ENCODE measurements around the gene IKZF5.

IKZF5 gene

DNA sequence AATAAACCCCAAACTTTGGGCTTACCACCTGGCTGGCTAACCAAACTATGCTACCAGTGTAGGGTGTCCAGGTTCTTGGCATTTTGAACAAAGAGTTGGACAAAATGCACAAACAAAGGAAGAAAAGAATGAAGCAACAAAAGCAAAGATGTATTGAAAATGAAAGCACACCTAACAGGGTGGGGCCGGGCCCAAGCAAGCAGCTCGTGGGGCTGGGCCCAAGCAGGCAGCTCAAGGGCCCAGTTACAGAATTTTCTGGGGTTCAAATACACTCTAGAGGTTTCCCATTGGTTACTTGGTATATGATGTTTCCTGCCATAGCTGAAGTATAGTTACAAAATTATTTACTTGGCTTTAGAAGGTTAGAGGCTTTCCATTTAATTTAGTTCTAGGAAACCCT lies 15.9 kb upstream of the IKZF5 start:
- Mint-ChIP-seq H3K9me3 (no peaks in the 10 kb centered on the region), H3K27ac (no peak overlapping the region), H3K4me3 (no peak overlapping the region), H3K27me3 (no peaks in the 10 kb centered on the region), H3K36me3 (peaks cover 2% of the 10 kb centered on the region), H3K4me1 (peaks cover 9% of the 10 kb centered on the region)
- DNase-seq (ENCODE audit: low spot score in 2 of 2) (no peak), ATAC-seq (ENCODE audit: low read depth) (no peak)

DNA sequence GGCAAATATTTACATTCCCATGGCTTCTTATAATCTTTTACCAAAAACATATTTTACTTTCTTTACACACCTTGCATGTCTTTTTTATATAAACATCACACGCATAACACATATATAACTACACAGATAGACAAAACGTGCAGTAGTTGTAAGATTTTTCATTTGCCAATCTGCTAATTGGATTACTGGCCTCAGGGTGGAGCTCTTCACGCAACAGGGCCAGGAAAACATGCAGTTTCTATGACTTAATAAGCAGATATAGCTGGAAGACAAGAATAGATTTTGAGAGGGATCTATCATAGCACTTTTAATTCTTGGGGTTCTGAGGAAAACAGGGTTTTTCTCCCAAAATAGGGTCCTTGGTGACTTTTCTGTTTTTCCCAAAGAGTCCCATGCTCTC lies 12.9 kb upstream of the IKZF5 start:
- DNase-seq (ENCODE audit: low spot score in 2 of 2) (no peak), ATAC-seq (ENCODE audit: low read depth) (no peak)
- H3K36me3 Mint-ChIP-seq: peaks cover 4% of the 10 kb centered on the region
- H3K4me3 Mint-ChIP-seq: no peak overlapping the region
- H3K4me1 Mint-ChIP-seq: peaks cover 7% of the 10 kb centered on the region
- no peak overlapping the region for H3K27ac Mint-ChIP-seq
- H3K27me3 Mint-ChIP-seq: no peaks in the 10 kb centered on the region
- no peaks in the 10 kb centered on the region for H3K9me3 Mint-ChIP-seq

DNA sequence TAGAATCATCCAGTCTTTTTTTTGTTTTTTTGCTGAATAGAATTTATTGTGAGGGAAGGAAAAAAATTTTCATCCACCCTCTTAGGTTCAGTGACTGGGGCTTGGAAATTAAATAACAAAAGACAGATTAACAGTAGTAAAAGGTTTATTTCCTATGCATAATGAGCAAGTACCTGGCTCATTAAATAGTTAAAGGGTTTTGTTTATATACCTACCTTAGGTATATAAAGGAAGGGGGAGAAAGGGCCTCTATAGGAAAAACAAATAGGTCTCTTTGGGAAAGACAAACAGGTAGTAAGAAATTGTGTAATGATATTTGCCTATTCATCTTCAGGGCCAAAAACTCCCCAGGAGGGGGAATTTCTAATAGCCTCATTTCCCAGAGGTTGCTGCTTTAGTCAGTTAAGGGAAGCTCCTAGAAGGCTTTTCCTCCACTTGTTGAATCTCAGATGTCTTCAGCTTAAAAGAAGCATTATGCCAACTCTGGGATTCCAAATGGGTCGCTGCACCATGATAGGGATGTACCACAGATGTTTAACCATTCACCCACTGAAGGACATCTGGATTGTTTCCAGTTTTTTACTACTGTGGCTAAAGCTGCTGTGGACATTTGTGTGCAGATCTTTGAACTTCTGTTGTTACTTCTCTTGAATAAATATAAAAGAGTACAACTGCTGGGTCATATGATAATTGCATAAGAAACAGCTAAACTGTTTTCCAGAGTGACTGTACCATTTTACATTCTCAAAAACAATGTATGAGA lies 11.5 kb upstream of the IKZF5 start:
- Mint-ChIP-seq H3K4me1 (peaks cover 7% of the 10 kb centered on the region), H3K4me3 (no peak overlapping the region), H3K36me3 (peaks cover 9% of the 10 kb centered on the region), H3K27ac (no peak overlapping the region), H3K9me3 (no peaks in the 10 kb centered on the region), H3K27me3 (no peaks in the 10 kb centered on the region)
- DNase-seq (ENCODE audit: low spot score in 2 of 2) (no peak), ATAC-seq (ENCODE audit: low read depth) (no peak)

DNA sequence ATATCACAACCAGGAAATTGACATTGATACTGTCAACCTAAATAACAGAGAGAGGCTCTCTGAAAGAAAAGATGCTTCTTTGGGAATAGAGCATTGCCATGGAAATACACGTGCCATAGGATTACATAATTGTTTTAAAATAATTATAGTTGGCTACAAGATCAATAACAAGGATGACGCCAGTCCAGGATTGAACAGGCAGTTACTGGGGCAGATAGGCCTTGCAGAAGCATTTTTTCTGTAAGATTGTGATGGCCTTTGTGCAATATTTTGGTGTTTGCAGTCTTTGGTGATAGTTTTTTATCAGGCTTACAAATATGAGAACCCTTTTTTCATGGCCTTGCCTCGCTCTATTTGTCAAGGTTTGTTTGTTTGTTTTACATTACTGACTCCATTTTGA lies 10.7 kb upstream of the IKZF5 start:
- H3K4me1 Mint-ChIP-seq: peaks cover 4% of the 10 kb centered on the region
- ATAC-seq (ENCODE audit: low read depth): no peak
- no peak overlapping the region for H3K27ac Mint-ChIP-seq
- H3K27me3 Mint-ChIP-seq: no peaks in the 10 kb centered on the region
- no peak for DNase-seq (ENCODE audit: low spot score in 2 of 2)
- H3K9me3 Mint-ChIP-seq: no peaks in the 10 kb centered on the region
- peaks cover 10% of the 10 kb centered on the region for H3K36me3 Mint-ChIP-seq
- no peak overlapping the region for H3K4me3 Mint-ChIP-seq

DNA sequence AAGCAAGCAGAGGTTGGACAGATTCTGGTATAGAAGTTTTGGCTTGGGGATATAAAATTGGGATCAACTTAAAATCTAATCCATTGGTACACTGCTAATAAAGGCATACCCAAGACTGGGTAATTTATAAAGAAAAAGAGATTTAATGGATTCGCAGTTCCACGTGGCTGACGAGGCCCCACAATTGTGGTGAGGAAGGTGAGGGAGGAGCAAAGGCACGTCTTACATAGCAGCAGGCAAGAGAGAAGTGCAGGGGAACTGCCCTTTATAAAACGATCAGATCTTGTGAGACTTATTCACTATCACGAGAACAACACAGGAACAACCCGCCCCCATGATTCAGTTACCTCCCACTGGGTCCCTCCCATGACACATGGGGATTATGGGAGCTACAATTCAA lies 9.9 kb upstream of the IKZF5 start:
- H3K27me3 Mint-ChIP-seq: no peaks in the 10 kb centered on the region
- no peak overlapping the region for H3K4me3 Mint-ChIP-seq

DNA sequence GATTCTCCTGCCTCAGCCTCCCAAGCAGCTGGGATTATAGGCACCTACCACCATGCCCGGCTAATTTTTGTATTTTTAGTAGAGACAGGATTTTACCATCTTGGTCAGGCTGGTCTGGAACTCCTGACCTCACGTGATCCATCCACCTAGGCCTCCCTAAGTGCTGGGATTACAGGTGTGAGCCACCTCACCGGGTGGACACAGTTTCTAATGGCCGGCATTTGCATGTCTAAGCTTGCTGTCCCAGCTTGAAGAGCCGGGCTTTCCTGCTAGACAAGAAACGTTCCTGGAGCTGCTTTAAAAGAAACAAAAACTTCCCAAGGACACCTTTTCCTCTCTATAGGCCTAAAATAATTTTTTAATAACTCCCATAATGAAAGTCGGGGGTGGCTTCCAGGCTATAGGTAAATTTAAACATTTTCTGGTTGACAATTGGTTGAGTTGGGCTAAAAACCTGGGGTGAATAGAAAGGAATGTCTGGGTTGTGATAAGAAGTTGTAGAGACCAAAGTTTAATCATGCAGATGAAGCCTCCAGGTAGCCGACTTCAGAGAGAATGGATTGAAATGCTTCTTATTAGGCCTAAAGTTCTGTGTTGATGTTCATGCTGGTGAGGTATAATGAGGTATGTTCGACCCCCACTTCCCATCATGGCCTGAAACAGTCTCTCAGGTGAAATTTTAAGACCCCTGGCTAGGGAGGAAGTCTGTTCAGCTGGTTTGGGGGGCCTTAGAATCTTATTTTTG lies 9.0 kb upstream of the IKZF5 start:
- peaks cover 12% of the 10 kb centered on the region for H3K36me3 Mint-ChIP-seq
- no peak overlapping the region for H3K27ac Mint-ChIP-seq
- DNase-seq (ENCODE audit: low spot score in 2 of 2) (no peak), ATAC-seq (ENCODE audit: low read depth) (no peak)
- no peaks in the 10 kb centered on the region for H3K9me3 Mint-ChIP-seq
- H3K4me1 Mint-ChIP-seq: peaks cover 3% of the 10 kb centered on the region
- H3K4me3 Mint-ChIP-seq: no peak overlapping the region
- H3K27me3 Mint-ChIP-seq: no peaks in the 10 kb centered on the region

More for the DNA sequence above, 9.9 kb upstream of the IKZF5 start:
- DNase-seq (ENCODE audit: low spot score in 2 of 2) (no peak), ATAC-seq (ENCODE audit: low read depth) (no peak)
- no peaks in the 10 kb centered on the region for H3K9me3 Mint-ChIP-seq
- H3K27ac Mint-ChIP-seq: no peak overlapping the region
- peaks cover 10% of the 10 kb centered on the region for H3K36me3 Mint-ChIP-seq
- H3K4me1 Mint-ChIP-seq: peaks cover 3% of the 10 kb centered on the region

DNA sequence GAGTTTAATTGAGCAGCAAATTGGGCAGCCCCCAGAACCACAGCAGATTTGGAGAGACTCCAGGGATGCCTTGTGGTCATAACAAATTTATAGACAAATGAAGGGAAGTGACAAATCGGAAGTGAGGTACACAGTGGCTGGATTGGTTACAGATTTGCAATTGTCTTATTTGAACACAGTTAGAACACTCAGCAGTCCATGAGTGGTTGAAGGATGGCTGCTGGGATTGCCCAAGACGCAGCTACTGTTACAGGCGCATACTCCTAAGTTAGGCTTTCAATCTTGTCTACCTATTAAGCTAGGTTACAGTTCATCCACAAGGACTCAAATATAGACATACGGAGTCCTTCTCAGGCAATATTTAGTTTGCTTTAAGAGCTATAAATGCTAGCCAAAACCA lies 7.6 kb upstream of the IKZF5 start:
- no peak for ATAC-seq (ENCODE audit: low read depth)
- Mint-ChIP-seq H3K36me3 (peaks cover 12% of the 10 kb centered on the region), H3K4me1 (peaks cover 3% of the 10 kb centered on the region), H3K4me3 (no peak overlapping the region), H3K9me3 (no peaks in the 10 kb centered on the region), H3K27ac (no peak overlapping the region), H3K27me3 (no peaks in the 10 kb centered on the region)
- DNase-seq (ENCODE audit: low spot score in 2 of 2): no peak

DNA sequence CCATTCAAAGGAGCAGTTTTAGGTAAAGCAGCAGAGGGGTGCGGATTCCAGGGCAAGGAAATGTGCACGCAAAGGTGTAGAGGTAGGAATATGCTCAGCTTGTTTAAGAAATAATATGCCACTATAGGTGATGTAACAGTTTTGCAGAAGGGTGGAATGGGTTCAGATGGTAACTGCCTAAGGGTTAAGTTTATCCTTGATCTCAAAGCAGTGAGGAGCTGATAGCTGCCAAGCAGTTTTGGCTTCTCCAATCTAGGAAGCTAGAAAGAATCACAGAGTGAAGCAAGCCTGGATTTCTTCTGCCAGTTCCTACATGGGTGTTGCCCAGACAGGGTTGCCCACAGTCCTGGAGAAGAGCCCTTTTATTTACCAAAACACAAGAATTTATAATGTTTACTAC lies 6.2 kb upstream of the IKZF5 start:
- DNase-seq (ENCODE audit: low spot score in 2 of 2): no peak
- Mint-ChIP-seq H3K27ac (no peak overlapping the region), H3K4me1 (peaks cover 3% of the 10 kb centered on the region), H3K27me3 (no peaks in the 10 kb centered on the region), H3K4me3 (no peak overlapping the region), H3K36me3 (peaks cover 12% of the 10 kb centered on the region), H3K9me3 (no peaks in the 10 kb centered on the region)
- no peak for ATAC-seq (ENCODE audit: low read depth)

DNA sequence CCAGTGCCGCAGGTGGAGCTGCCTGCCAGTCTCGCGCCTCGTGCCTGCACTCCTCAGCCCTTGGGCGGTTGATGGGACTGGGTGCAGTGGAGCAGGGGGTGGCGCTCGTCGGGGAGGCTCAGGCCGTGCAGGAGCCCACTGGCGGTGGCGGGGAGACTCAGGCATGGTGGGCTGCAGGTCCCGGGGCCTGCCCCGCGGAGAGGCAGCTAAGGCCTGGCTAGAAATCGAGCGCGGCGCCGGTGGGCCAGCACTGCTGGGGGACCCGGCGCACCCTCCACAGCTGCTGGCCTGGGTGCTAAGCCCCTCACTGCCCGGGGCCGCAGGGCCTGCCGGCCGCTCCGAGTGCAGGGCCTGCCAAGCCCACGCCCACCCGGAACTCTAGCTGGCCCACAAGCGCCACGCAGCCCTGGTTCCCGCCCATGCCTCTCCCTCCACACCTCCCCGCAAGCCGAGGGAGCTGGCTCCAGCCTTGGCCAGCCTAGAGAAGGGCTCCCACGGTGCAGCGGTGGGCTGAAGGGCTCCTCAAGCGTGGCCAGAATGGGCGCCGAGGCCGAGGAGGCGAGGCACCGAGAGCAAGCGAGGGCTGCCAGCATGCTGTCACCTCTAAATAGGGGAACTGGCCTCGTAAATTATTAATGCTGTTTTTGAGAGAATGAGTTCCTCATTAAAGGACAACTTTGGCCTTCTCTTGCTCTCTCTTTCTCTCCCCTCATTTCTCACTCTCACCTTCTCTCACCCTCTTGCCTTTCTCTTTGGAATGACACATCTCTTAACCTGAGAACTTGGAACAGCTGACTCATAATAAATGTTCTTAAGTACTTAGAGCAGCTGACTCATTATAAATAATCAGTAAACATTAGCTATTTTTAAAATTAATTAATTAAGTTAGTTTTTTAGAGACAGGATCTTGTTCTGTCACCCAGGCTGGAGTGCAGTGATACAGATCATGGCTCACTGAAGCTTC lies 5.1 kb upstream of the IKZF5 start:
- DNase-seq (ENCODE audit: low spot score in 2 of 2) (no peak), ATAC-seq (ENCODE audit: low read depth) (no peak)
- H3K27ac Mint-ChIP-seq: no peak overlapping the region
- peaks cover 12% of the 10 kb centered on the region for H3K36me3 Mint-ChIP-seq
- H3K27me3 Mint-ChIP-seq: no peaks in the 10 kb centered on the region
- no peak overlapping the region for H3K4me3 Mint-ChIP-seq
- peaks cover 9% of the 10 kb centered on the region for H3K4me1 Mint-ChIP-seq
- no peaks in the 10 kb centered on the region for H3K9me3 Mint-ChIP-seq

DNA sequence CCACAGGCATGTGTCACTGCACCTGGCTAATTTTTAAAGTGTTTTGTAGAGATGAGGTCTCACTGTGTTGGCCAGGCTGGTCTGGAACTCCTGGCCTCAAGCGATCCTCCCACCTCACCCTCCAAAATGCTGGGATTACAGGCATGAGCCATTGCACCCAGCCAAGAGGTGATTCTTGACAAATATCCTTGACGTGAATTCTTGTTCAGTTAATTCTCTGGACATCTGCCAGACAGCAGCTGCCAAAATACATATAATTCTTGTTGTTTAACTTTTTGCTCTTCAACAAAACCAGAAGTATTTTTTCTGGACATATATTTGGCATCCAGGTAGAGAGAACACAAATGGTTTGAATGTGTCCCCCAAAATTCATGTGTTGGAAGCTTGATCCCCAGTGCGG lies 3.4 kb upstream of the IKZF5 start:
- no peak overlapping the region for H3K4me3 Mint-ChIP-seq
- peaks cover 17% of the 10 kb centered on the region for H3K4me1 Mint-ChIP-seq
- ATAC-seq (ENCODE audit: low read depth) (no peak), DNase-seq (ENCODE audit: low spot score in 2 of 2) (no peak)
- no peaks in the 10 kb centered on the region for H3K27me3 Mint-ChIP-seq
- H3K9me3 Mint-ChIP-seq: no peaks in the 10 kb centered on the region
- H3K27ac Mint-ChIP-seq: no peak overlapping the region
- H3K36me3 Mint-ChIP-seq: peaks cover 11% of the 10 kb centered on the region

DNA sequence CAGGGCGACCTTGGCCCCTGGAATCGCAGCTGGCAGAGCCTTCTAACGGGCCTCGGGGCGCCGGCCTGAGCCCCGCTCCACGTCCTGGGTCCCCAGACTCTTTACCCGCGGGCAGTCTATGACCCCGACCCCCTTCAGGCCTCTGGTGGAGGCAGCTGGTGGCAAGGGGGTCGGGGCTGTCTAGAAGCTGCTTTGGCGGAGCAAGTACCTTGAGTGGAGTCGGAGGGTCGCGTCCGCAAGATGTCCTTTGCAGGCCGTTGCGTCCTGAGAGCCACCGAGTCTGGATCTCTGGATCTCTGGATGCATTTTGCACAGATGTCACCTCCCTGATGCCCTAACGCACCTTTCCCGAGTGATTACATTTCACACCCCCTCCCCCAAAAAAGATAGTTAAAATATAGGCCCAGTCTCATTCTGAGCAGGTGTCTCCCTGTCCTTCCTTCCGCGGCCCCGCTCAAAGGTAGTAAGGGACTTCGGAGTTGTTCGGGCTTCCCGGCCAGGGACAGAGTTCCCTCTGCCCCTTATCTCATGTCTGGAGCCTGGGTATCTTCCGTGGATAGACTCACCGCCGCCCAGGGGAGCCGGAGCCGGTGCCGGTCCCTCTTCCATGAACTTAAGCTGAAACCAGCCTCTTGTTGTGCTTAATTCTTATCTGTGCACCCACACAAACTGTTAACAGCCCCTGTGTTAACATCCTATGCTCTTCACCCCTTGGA lies 668 bp upstream of the IKZF5 start:
- Mint-ChIP-seq H3K36me3 (peaks cover 5% of the 10 kb centered on the region), H3K4me1 (peaks cover 19% of the 10 kb centered on the region), H3K27me3 (no peaks in the 10 kb centered on the region), H3K27ac (peak overlapping the region; percentile 99), H3K4me3 (peak overlapping the region; percentile 98), H3K9me3 (no peaks in the 10 kb centered on the region)
- ATAC-seq (ENCODE audit: low read depth) (no peak), DNase-seq (ENCODE audit: low spot score in 2 of 2) (peak in 1 of 2 donors; percentile 5)

DNA sequence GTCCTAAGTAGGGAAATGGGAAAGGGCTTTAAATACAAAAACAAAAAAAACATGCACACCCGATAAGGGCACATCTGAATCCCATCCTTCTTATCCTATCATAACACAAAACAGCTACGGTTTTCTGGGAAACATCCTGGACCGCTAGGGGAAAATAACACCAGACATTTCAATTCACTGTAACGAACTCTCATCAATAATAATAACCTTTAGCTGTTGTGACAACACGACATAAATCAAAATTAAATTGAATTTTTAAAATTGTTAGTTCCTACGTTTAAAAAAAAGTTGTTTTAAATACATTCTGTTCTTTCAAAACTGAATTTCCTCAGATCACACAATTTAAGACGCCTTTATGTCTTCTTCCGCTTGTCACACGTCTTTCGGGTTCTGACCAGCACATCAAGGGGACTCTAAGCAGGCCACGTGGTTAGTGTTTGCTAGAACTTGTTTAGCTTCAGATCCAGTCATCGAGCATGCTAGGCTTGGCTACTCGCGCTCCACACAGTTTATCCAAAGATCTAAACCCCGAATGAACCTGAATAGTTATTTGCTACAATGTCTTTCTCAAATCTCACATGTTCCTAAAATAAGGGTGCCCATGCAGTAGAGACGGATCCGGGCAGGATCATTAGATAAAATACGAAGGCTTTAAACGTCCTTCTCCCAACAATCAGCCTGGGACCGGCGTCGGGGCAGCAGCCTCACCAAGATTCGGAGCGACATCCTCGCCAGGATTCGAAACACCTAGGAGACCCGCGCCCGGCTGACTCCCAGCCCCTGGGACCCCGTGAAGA lies 839 bp downstream of the IKZF5 start:
- H3K9me3 Mint-ChIP-seq: no peaks in the 10 kb centered on the region
- peak overlapping the region; percentile 98 for H3K4me3 Mint-ChIP-seq
- ATAC-seq (ENCODE audit: low read depth) (peak; percentile 14), DNase-seq (ENCODE audit: low spot score in 2 of 2) (peak in 1 of 2 donors; percentile 14)
- H3K27me3 Mint-ChIP-seq: no peaks in the 10 kb centered on the region
- peaks cover 22% of the 10 kb centered on the region for H3K4me1 Mint-ChIP-seq
- H3K36me3 Mint-ChIP-seq: peaks cover 3% of the 10 kb centered on the region
- peak overlapping the region; percentile 99 for H3K27ac Mint-ChIP-seq

DNA sequence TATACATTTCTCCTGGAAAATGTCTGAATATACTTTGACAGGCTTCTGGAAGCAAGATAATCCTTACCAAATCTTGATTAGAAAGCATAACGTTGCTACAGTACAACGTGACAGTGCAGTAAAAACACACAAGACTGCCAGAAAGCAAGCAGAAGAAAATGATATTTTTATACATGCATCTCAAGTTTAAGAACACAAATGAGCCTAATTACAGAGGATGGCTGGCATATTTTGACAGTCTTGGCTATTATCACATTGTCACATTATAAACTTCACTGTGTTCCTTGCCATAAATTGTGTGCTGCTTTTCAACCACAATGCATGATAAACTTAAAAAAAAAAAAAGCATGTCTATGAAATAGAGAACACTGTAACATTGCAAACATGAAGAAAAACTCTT lies 4.3 kb downstream of the IKZF5 start:
- no peak overlapping the region for H3K27ac Mint-ChIP-seq
- H3K36me3 Mint-ChIP-seq: peaks cover 7% of the 10 kb centered on the region
- H3K9me3 Mint-ChIP-seq: no peaks in the 10 kb centered on the region
- DNase-seq (ENCODE audit: low spot score in 2 of 2) (no peak), ATAC-seq (ENCODE audit: low read depth) (no peak)
- peaks cover 33% of the 10 kb centered on the region for H3K4me1 Mint-ChIP-seq
- H3K27me3 Mint-ChIP-seq: no peaks in the 10 kb centered on the region
- no peak overlapping the region for H3K4me3 Mint-ChIP-seq

Data from memory B cell (primary cell).